H1 (cell line): ENCODE data around the gene CRISPLD2. TPM values are rescaled to one million over a fixed set of nuclear protein-coding genes. Genes with fewer than 3 reads are reported as not detected.

Experiments used
- EP300 ChIP-seq, 2 experiments: IDR thresholded peaks; 1 replicate in 1 of 2; 2 replicates in 1 of 2; pipeline ENCODE4 v1.6.1; 2011 to 2012; ENCODE audit warnings: low read depth in 2 of 2, low read length in 2 of 2, mild to moderate bottlenecking in 2 of 2, borderline replicate concordance in 1 of 2, inconsistent platforms in 1 of 2, moderate library complexity in 1 of 2
- RFX5 ChIP-seq: IDR thresholded peaks from 2 replicates; pipeline ENCODE4 v1.6.1; 2011; ENCODE audit warnings: low read depth, low read length, improper control_type of control experiment, borderline replicate concordance
- SP1 ChIP-seq: IDR thresholded peaks from 2 replicates; pipeline ENCODE4 v1.6.1; 2011; ENCODE audit warnings: low read depth, low read length
- SUZ12 ChIP-seq: fragments of 200-600 bp; sonication (generic); IDR thresholded peaks from 2 replicates; pipeline ENCODE4 v1.6.1; 2012; ENCODE audit warnings: mild to moderate bottlenecking, inconsistent platforms, low read length, moderate library complexity, mixed read lengths
- polyA plus RNA-seq, 7 experiments: library from polyadenylated mRNA; depleted of rRNA in 3 of 7; stranded (reverse) in 5 of 7; unstranded in 2 of 7; fragments of >200 nt in 5 of 7; fragments of 200-250 nt in 2 of 7; gene quantifications; 1 replicate in 5 of 7; 2 replicates in 1 of 7; 4 replicates in 1 of 7; pipeline versions ENCODE4 v1.2.1 to v1.2.3, GENCODE V29; 2011 to 2013; ENCODE audit warnings: missing spikeins in 2 of 7, mixed read lengths in 2 of 7
- total RNA-seq: library from RNA; stranded (reverse); fragmentation: NEBNext Ultra II Directional; extraction: Animal tissue kit (Norgen Biotek cat#: 25700); gene quantifications from 2 replicates; pipeline ENCODE4 v1.2.1, GENCODE V29; 2021

Gene CRISPLD2
- total and polyA plus RNA-seq, 2 of the 8 experiments (the other 6 are each of a cell fraction or from before 2014, with no cell fraction given) = 2.7 to 5.1 TPM

DNA sequence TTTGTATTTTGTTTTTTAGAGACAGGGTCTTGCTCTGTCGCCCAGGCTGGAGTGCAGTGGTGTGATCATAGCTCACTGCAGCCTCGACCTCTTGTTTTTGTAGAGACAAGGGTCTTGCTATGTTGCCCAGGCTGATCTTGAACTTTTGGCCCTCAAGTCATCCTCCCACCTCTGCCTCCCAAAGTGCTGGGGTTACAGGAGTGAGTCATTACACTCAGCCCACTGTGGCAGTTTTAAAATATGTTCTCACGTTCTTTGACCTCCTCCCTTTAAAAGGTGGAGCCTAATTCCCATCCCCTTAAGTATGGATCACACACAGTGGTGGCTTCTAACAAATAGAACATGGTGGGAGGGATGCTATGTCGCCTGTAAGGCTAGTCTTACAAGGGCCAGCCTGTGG lies 123.8 kb downstream of the CRISPLD2 start (continued):
- TF ChIP-seq SP1 (no peak), SUZ12 (no peak), RFX5 (no peak), EP300 (IDR thresholded peaks at IDR 0.05; ENCODE audit: borderline replicate concordance in 1 of 2, low read depth in 2 of 2, low read length in 2 of 2) (no peak)
- TF ChIP-seq, all 59 proteins: peak for 0
